GM10847 (cell line): ENCODE measurements around the gene EDC4.

Source experiments
- POLR2A ChIP-seq: IDR thresholded peaks from 2 replicates; pipeline ENCODE4 v1.6.1; 2011; ENCODE audit not compliant: insufficient read length; ENCODE audit errors: extremely low read depth

EDC4 gene

GRCh38 chr16:67928561-67929364, 55.9 kb downstream of the EDC4 start:
- TF ChIP-seq POLR2A: no peak

DNA sequence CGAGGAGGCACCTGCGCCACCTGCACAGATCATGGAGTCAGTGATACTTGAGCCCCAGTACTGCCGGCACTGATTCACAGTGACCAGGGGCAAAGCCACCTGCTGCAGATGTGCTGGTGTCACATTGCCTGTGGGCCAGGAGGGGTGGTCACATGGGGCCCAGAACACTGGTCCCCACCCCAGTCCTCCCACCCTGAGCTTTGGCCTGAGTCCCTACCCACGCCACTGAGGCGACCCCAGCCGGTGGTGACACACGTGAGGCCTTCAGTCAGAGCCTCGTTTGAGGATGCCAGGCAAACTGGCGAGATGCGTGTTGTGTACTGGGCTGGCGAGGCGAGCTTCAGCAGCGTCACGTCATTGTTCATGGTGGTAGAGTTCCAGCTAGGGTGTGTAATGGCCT, 57.3 kb downstream of the EDC4 start:
- no peak for TF ChIP-seq POLR2A

- no peak for TF ChIP-seq POLR2A
Observed at GRCh38 chr16:67930678-67931211, 57.9 kb downstream of the EDC4 start.
